Neural progenitor cell (in vitro differentiated cells): ENCODE results near the gene KDM3A. TPM values are rescaled to one million over a fixed set of nuclear protein-coding genes. Genes with fewer than 3 reads are reported as not detected.

Experiments
- DNase-seq: peaks from one replicate; pipeline ENCODE4 v3.0.0-alpha.2; 2016; ENCODE audit warnings: low spot score
- H2AFZ ChIP-seq: fragments of 200-600 bp; sonication (generic); replicated peaks from 2 replicates; pipeline ENCODE4 v1.6.1; 2016; ENCODE audit warnings: antibody characterized with exemption
- H3F3A ChIP-seq: fragments of 200-600 bp; sonication (generic); 2 replicates; pipeline ENCODE4 v1.6.1; 2016; ENCODE audit warnings: antibody characterized with exemption, low read depth
- H3K27ac ChIP-seq: fragments of 200-600 bp; sonication (generic); 2 replicates; pipeline ENCODE4 v1.5.1; 2016; ENCODE audit warnings: mild to moderate bottlenecking
- H3K27me3 ChIP-seq: fragments of 200-600 bp; sonication (generic); 2 replicates; pipeline ENCODE4 v1.6.1; 2016; ENCODE audit warnings: mild to moderate bottlenecking, moderate library complexity
- H3K36me3 ChIP-seq: fragments of 200-600 bp; sonication (generic); 2 replicates; pipeline ENCODE4 v1.5.1; 2016
- H3K4me1 ChIP-seq: fragments of 200-600 bp; sonication (generic); 2 replicates; pipeline ENCODE4 v1.6.1; 2016; ENCODE audit warnings: mixed run types
- H3K4me2 ChIP-seq: fragments of 200-600 bp; sonication (generic); 2 replicates; pipeline ENCODE4 v1.6.1; 2016
- H3K4me3 ChIP-seq: fragments of 200-600 bp; sonication (generic); 2 replicates; pipeline ENCODE4 v1.5.1; 2016
- H3K79me2 ChIP-seq: fragments of 200-600 bp; sonication (generic); 2 replicates; pipeline ENCODE4 v1.6.1; 2016; ENCODE audit warnings: low read depth
- H3K9ac ChIP-seq: fragments of 200-600 bp; sonication (generic); 2 replicates; pipeline ENCODE4 v1.6.1; 2016
- H3K9me3 ChIP-seq: fragments of 200-600 bp; sonication (generic); 2 replicates; pipeline ENCODE4 v1.5.1; 2016; ENCODE audit warnings: low read depth
- H4K20me1 ChIP-seq: fragments of 200-600 bp; sonication (generic); 2 replicates; pipeline ENCODE4 v1.6.1; 2016; ENCODE audit warnings: low read depth
- H3K27ac Mint-ChIP-seq: 3 replicates; pipeline ENCODE4 v1.8.0; 2021; ENCODE audit warnings: mixed read lengths
- H3K27me3 Mint-ChIP-seq: 2 replicates; pipeline ENCODE4 v1.8.0; 2022; ENCODE audit warnings: low read depth, mild to moderate bottlenecking, inconsistent platforms, moderate library complexity, mixed read lengths; ENCODE audit not compliant: insufficient read depth
- H3K36me3 Mint-ChIP-seq: 3 replicates; pipeline ENCODE4 v1.8.0; 2021; ENCODE audit warnings: mixed read lengths
- H3K4me1 Mint-ChIP-seq: 3 replicates; pipeline ENCODE4 v1.8.0; 2021; ENCODE audit warnings: mixed read lengths
- H3K4me3 Mint-ChIP-seq: 3 replicates; pipeline ENCODE4 v1.8.0; 2021; ENCODE audit warnings: mild to moderate bottlenecking, moderate library complexity, mixed read lengths
- H3K9me3 Mint-ChIP-seq: 3 replicates; pipeline ENCODE4 v1.8.0; 2020; ENCODE audit warnings: mixed read lengths
- CTCF ChIP-seq: fragments of 200-600 bp; sonication (generic); IDR thresholded peaks from 2 replicates; pipeline ENCODE4 v1.5.1; 2017; ENCODE audit warnings: antibody characterized with exemption, mild to moderate bottlenecking
- EZH2 ChIP-seq: fragments of 200-600 bp; sonication (generic); IDR thresholded peaks from 2 replicates; pipeline ENCODE4 v1.6.1; 2017; ENCODE audit warnings: antibody characterized with exemption, mild to moderate bottlenecking, moderate library complexity
- EZH2phosphoT487 ChIP-seq: fragments of 200-600 bp; sonication (generic); IDR thresholded peaks from 2 replicates; pipeline ENCODE4 v1.6.1; 2017; ENCODE audit warnings: antibody characterized with exemption
- total RNA-seq: library from RNA; depleted of rRNA; stranded (reverse); fragments of >200 nt; gene quantifications from 2 replicates; pipeline ENCODE4 v1.2.3, GENCODE V29; 2015; ENCODE audit warnings: low replicate concordance

KDM3A gene
- total RNA-seq, 1 donor from 2014 or later, result 84.9 TPM

GRCh38 chr2:86393521-86394491 lies 47.4 kb upstream of the KDM3A start:
- Mint-ChIP-seq H3K27me3 (peaks cover 4% of the 10 kb centered on the region), H3K9me3 (peaks cover 10% of the 10 kb centered on the region), H3K36me3 (no peaks in the 10 kb centered on the region), H3K4me3 (no peak overlapping the region), H3K27ac (no peak overlapping the region), H3K4me1 (peaks cover 6% of the 10 kb centered on the region)
- Histone ChIP-seq H3F3A (no peaks in the 10 kb centered on the region), H3K79me2 (no peaks in the 10 kb centered on the region), H3K27ac (no peak overlapping the region), H2AFZ (no peak overlapping the region), H3K9me3 (no peaks in the 10 kb centered on the region), H3K36me3 (no peaks in the 10 kb centered on the region), H3K4me1 (no peaks in the 10 kb centered on the region), H3K9ac (no peak overlapping the region), H3K4me3 (no peak overlapping the region), H4K20me1 (no peaks in the 10 kb centered on the region), H3K27me3 (no peaks in the 10 kb centered on the region), H3K4me2 (no peak overlapping the region)
- TF ChIP-seq CTCF (no peak), EZH2phosphoT487 (no peak), EZH2 (no peak)
- no peak for DNase-seq

- Histone ChIP-seq H3K9ac (no peak overlapping the region), H3K9me3 (no peaks in the 10 kb centered on the region), H3K4me1 (no peaks in the 10 kb centered on the region), H3K4me2 (no peak overlapping the region), H3K27ac (no peak overlapping the region), H3K36me3 (no peaks in the 10 kb centered on the region), H3F3A (no peaks in the 10 kb centered on the region), H3K79me2 (no peaks in the 10 kb centered on the region), H2AFZ (peak overlapping the region; percentile 61), H4K20me1 (no peaks in the 10 kb centered on the region), H3K4me3 (no peak overlapping the region), H3K27me3 (no peaks in the 10 kb centered on the region)
- peak; percentile 34 for DNase-seq
- Mint-ChIP-seq H3K4me1 (peaks cover 6% of the 10 kb centered on the region), H3K4me3 (no peak overlapping the region), H3K9me3 (peaks cover 8% of the 10 kb centered on the region), H3K27me3 (peaks cover 6% of the 10 kb centered on the region), H3K27ac (no peak overlapping the region), H3K36me3 (no peaks in the 10 kb centered on the region)
- TF ChIP-seq CTCF (peak; percentile 48), EZH2 (no peak)
Observed at GRCh38 chr2:86396291-86396785, 44.8 kb upstream of the KDM3A start.

- Histone ChIP-seq H3K27ac (no peak overlapping the region), H3K4me3 (no peak overlapping the region), H3K9ac (no peak overlapping the region), H3K4me1 (no peaks in the 10 kb centered on the region), H3K27me3 (no peaks in the 10 kb centered on the region), H4K20me1 (no peaks in the 10 kb centered on the region), H3K36me3 (no peaks in the 10 kb centered on the region), H3K4me2 (no peak overlapping the region), H3K79me2 (no peaks in the 10 kb centered on the region), H3F3A (no peaks in the 10 kb centered on the region), H2AFZ (no peak overlapping the region), H3K9me3 (no peaks in the 10 kb centered on the region)
- no peak overlapping the region for H3K4me3 Mint-ChIP-seq
- DNase-seq, result no peak
- TF ChIP-seq EZH2phosphoT487 (no peak), EZH2 (no peak), CTCF (no peak)
- peaks cover 3% of the 10 kb centered on the region for H3K27me3 Mint-ChIP-seq
- H3K4me1 Mint-ChIP-seq, result peaks cover 6% of the 10 kb centered on the region
- no peak overlapping the region for H3K27ac Mint-ChIP-seq
- H3K9me3 Mint-ChIP-seq, result no peaks in the 10 kb centered on the region
- H3K36me3 Mint-ChIP-seq, result no peaks in the 10 kb centered on the region
Observed at GRCh38 chr2:86397986-86398385, 43.2 kb upstream of the KDM3A start.
